Caki2 (cell line): ENCODE measurements around the gene CHDH. TPM values are rescaled to one million over a fixed set of nuclear protein-coding genes. Genes with fewer than 3 reads are reported as not detected.

Experiments
- DNase-seq: peaks from one replicate; pipeline ENCODE4 v3.0.0-alpha.2; 2015; ENCODE audit warnings: low read depth
- in situ Hi-C: cut with HindIII; loops from 2 replicates; pipeline ENCODE4 v1.10.0; 2016; ENCODE audit warnings: low sequenced_read_pairs, low pct_unique_long_range_greater_than_20kb, mixed read lengths
- total RNA-seq: library from RNA; depleted of rRNA; stranded (reverse); fragments of >200 nt; shearing (Covaris generic); gene quantifications from 2 replicates; pipeline ENCODE4 v1.2.3, GENCODE V29; 2014; ENCODE audit warnings: low replicate concordance; rRNA removed

The CHDH gene
- total RNA-seq, 1 experiment from 2014 or later: 22.1 TPM

DNA sequence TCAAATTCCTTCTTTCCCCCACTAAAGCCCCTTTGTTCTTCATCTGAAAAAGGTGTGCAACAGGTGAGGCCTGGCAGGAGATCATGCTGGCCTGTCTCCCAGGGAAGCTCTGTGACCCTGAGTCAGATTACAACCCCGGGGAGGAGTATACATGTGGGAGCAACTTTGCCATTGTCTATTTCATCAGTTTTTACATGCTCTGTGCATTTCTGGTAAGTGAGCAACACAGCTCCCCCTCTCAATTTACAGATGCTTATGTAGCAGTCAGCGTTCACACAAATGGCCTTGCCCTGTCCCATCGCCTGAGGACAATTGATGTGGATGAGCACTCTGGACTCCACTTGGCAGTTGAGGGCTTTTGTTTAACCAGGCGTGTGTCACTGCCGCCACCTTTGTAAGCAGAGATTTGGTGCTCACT is 70.4 kb downstream of the CHDH start:
- DNase-seq: no peak
- in situ Hi-C loops: no loop called here

- in situ Hi-C loops: no loop called here
- no peak for DNase-seq
Measured at GRCh38 chr3:53775018-53775417, 71.2 kb downstream of the CHDH start.

- no peak for DNase-seq
- in situ Hi-C loops: no loop called here
Measured at GRCh38 chr3:53774414-53774813, 71.8 kb downstream of the CHDH start.

DNA sequence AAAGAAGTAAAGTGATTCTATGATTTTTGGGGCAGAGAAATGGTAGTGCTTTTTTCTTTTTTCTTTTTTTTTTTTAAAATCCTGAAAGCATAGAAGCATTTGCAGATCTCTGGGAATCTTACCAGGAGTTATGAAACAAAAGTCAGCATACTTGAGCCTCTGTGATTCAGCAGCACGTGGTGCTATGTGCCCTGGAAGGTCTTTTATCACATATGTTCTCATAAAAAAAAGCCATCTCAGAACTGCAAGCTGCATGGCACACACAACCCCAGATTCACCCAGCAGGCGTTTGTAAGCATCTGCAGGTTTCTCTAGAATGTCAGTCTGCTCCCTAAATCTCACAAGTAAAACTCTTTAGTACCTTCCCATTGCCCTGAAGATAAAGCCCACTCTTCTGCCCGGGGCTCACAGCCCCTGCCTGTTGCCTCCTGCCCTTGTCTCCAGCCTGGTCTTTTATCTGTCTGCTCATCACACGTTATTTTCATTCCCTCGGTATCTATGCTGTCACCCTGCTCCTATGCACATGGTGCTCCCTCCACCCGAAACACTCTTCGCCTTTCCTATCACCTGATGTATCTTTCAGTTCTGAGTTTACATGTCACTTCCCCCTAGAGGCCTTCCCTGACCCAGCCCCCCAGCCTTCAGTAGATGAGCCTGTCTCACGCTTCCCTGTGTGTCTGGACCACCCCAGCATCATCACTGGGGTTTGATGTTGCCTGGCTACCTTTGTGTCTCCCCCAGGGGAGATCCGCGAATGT is 72.4 kb downstream of the CHDH start:
- in situ Hi-C loops: no loop called here

DNA sequence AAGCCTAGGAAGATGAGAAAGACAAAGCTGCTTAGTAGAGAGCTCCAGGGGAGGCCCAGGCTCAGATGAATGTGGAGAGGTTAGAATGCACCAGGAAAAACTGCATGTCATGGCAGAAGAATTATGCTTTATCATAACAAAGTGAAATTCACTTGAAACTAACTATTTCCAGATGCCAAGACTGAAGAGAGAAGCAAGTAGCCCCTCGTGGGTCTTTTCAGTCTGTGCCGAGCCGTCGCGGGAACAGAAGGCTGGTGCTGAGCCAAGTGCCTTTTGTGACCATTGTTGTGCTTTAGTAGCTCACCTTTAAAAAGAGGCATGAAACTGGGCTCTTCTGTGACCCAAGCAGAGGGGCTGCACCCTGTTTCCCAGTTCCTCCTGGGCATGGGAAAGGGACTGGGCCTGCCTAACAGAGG is 73.2 kb downstream of the CHDH start:
- no peak for DNase-seq
- in situ Hi-C loops: no loop called here

More for the DNA sequence above, 72.4 kb downstream of the CHDH start:
- DNase-seq: peak; percentile 0

DNA sequence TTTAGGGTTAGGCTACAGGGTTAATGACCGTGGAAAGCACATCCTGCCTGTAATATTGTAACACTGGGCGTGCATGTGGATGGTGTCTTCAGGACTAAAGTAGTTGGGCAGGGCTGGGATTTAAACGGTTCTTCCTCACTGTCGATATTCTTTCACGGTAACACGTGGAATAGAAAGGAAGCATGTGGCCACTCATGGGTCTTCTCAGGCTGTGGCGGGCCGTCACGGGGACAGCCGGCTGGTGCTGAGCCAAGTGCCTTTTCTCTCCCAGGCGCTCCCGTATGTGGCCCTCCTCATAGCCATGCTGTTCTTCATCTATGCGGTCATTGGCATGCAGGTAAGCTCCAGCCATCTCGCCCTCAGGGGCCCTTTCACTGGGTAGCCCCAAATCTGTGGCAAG is 73.7 kb downstream of the CHDH start:
- DNase-seq: no peak
- in situ Hi-C loops: no loop called here

GRCh38 chr3:53768478-53769459 is 77.5 kb downstream of the CHDH start:
- no peak for DNase-seq
- in situ Hi-C loops: no loop called here

DNA sequence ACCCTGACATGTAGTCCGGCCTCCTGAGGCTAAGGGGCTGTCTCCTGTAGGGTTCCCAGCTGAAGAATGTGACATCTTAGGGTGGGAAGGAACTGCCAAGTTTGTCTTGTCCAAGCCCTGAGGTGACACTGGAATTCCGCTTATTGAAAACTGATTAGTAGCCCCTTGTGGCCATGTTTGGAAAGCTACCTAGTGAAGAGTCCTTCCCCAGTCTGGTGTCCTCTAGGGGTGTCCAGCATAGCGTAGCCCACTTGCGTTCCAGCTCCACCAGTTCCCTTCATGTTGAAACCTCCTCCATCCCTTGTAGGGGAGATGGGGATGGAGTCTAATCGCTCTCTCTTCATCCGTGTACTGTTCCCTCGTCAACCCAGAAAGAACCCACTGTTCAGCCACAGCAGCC is 79.5 kb downstream of the CHDH start:
- in situ Hi-C loops: no loop called here
- DNase-seq: no peak

- DNase-seq: no peak
- in situ Hi-C loops: no loop called here
Measured at GRCh38 chr3:53765753-53766152, 80.5 kb downstream of the CHDH start.

- in situ Hi-C loops: no loop called here
Measured at GRCh38 chr3:53764026-53764775, 82.0 kb downstream of the CHDH start.

DNA sequence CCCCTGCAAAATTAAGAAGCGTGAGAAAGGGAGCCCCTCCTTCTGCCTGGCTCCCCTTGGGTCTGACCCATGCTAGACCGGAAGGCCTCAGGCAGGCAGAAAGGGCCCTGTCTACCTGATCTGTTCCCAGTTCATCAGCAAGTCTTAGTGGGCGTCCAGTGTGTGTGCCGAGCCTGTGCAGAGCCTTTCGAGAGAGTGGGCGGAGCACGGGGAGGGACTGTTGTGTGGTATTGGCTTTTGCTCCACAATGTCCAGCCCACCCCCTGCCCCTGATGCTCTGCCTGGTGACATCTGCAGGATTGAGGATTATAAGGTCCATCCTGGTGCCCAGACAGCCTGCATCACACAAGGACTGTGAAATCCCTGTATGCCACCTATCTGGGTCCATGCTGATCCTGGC is 82.9 kb downstream of the CHDH start:
- in situ Hi-C loops: no loop called here
- DNase-seq: no peak

More at GRCh38 chr3:53764026-53764775, 82.0 kb downstream of the CHDH start:
- DNase-seq: no peak

Other genes with a start within 250 kb of the CHDH start
- gene IL17RB, start 149 bp upstream of the CHDH start, total RNA-seq: 0.41 and 2.7 TPM in 2 replicates
- 12.3 and 18.5 TPM in 2 replicates for gene ACTR8, start 35.7 kb upstream of the CHDH start, total RNA-seq
- 49.8 and 65.6 TPM in 2 replicates for gene SELENOK, start 45.4 kb upstream of the CHDH start, total RNA-seq